HG03460 (cell line): ENCODE measurements around the gene CHRM3.
"Not testable (repeated sequence)": the region's sequence is repeated elsewhere in the genome, so short reads cannot be mapped to it uniquely, and the experiment has no call there.

ENCODE experiments used
- ATAC-seq: cut with Tn5 transposase; IDR thresholded peaks from one replicate; pipeline ENCODE4 v1.9.1; 2021; ENCODE audit not compliant: unreplicated experiment

CHRM3 gene

GRCh38 chr1:239386453-239387303 lies at the start of gene CHRM3:
Gene CHRM3, plus strand, starts transcription at chr1:239386568. Its CDS starts 520,884 bp downstream, at chr1:239907452.
- ATAC-seq = no peak

GRCh38 chr1:239337799-239338430 lies 48.5 kb upstream of the CHRM3 start:
- no peak for ATAC-seq

GRCh38 chr1:239347776-239348175 lies 38.6 kb upstream of the CHRM3 start:
- ATAC-seq = no peak

- ATAC-seq = no peak
These were observed 37.6 kb upstream of the CHRM3 start for GRCh38 chr1:239348635-239349353.

GRCh38 chr1:239349699-239350098 lies 36.7 kb upstream of the CHRM3 start:
- no peak for ATAC-seq

GRCh38 chr1:239353536-239353935 lies 32.8 kb upstream of the CHRM3 start:
- ATAC-seq = no peak

GRCh38 chr1:239354231-239354630 lies 32.1 kb upstream of the CHRM3 start:
- no peak for ATAC-seq

GRCh38 chr1:239357867-239358266 lies 28.5 kb upstream of the CHRM3 start:
- ATAC-seq = no peak

- ATAC-seq = no peak
These were observed 25.0 kb upstream of the CHRM3 start for GRCh38 chr1:239361403-239361802.

- ATAC-seq = no peak
These were observed 22.4 kb upstream of the CHRM3 start for GRCh38 chr1:239363930-239364329.

GRCh38 chr1:239367196-239367810 lies 19.1 kb upstream of the CHRM3 start:
- no peak for ATAC-seq

GRCh38 chr1:239368436-239369109 lies 17.8 kb upstream of the CHRM3 start:
- no peak for ATAC-seq

GRCh38 chr1:239370869-239371268 lies 15.5 kb upstream of the CHRM3 start:
- ATAC-seq = not testable (repeated sequence)

- no peak for ATAC-seq
These were observed 3.7 kb upstream of the CHRM3 start for GRCh38 chr1:239382666-239383065.

GRCh38 chr1:239383714-239384113 lies 2.7 kb upstream of the CHRM3 start:
- no peak for ATAC-seq

- ATAC-seq = no peak
These were observed 1.2 kb downstream of the CHRM3 start for GRCh38 chr1:239387304-239388158.

GRCh38 chr1:239388159-239388485 lies 1.8 kb downstream of the CHRM3 start:
- ATAC-seq = no peak

GRCh38 chr1:239388578-239388977 lies 2.2 kb downstream of the CHRM3 start:
- ATAC-seq = no peak

GRCh38 chr1:239389703-239390102 lies 3.3 kb downstream of the CHRM3 start:
- ATAC-seq = no peak

- no peak for ATAC-seq
These were observed 5.9 kb downstream of the CHRM3 start for GRCh38 chr1:239392271-239392670.
